SK-MEL-5 (cell line): ENCODE measurements around the gene CACNA1H. TPM values are rescaled to one million over a fixed set of nuclear protein-coding genes. Genes with fewer than 3 reads are reported as not detected.
"Not testable (repeated sequence)": the region's sequence is repeated elsewhere in the genome, so short reads cannot be mapped to it uniquely, and the experiment has no call there.

Source experiments
- DNase-seq: peaks from one replicate; pipeline ENCODE4 v3.0.0-alpha.2; 2016; ENCODE audit warnings: low read depth, low spot score
- in situ Hi-C: cut with HindIII; loops from 2 replicates; pipeline ENCODE4 v1.10.0; 2016; ENCODE audit warnings: low sequenced_read_pairs, high pct_unique_total_duplicates, low pct_unique_long_range_greater_than_20kb
- total RNA-seq: library from RNA; depleted of rRNA; stranded (reverse); fragments of >200 nt; shearing (Covaris generic); gene quantifications from 2 replicates; pipeline ENCODE4 v1.2.3, GENCODE V29; 2014

CACNA1H gene
- total RNA-seq, 1 experiment from 2014 or later: 17.6 TPM

- DNase-seq, in situ Hi-C loops: not testable (repeated sequence)
These were observed 88.2 kb downstream of the CACNA1H start for GRCh38 chr16:1241081-1241480.

DNA sequence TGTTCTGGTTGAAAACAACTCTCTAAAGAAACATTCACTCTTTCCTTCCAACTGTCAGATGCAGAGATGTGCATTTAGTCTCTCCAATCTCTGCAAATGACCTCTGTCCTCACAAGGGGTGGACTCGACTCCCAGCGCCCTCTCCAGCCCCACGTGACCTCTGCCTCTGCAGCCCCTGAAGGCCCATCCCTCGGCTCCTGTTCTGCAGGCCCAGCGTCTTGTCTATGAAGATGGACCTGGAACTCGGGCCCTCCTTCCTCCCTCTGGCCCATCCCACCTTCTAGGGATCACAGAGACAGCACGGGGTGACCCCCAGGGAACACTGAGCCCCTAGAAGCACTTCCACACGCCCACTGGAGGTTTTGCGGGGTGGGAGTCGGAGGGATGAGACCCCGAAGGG is 90.5 kb downstream of the CACNA1H start:
- in situ Hi-C loops, DNase-seq: not testable (repeated sequence)

- in situ Hi-C loops, DNase-seq: not testable (repeated sequence)
These were observed 91.3 kb downstream of the CACNA1H start for GRCh38 chr16:1243907-1244850.

GRCh38 chr16:1244881-1245280 is 92.0 kb downstream of the CACNA1H start:
- DNase-seq: no peak
- in situ Hi-C loops: no loop called here

- in situ Hi-C loops: no loop called here
- no peak for DNase-seq
These were observed 92.6 kb downstream of the CACNA1H start for GRCh38 chr16:1245452-1246020.

DNA sequence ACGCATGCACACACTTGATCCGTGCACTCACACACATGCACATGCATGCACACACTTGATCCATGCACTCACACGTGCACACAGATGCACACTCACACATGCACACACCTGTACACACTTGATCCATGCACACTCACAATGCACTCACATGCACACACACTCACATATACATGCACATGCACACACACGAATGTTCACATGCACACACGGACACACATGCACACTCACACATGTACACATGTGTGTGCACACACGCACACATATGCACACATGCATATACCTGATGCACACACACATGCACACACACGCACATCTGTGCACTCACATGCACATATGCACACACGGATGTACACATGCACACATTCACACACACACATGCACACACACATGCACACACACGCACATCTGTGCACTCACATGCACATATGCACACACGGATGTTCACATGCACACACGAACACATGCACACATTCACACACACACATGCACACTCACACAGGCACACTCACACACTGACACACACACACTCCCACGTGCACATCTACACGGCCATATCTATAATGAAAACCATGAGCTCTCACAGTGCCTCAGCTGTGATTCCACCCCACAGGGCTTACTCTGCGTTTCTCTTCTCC is 95.1 kb downstream of the CACNA1H start:
- DNase-seq, in situ Hi-C loops: not testable (repeated sequence)

DNA sequence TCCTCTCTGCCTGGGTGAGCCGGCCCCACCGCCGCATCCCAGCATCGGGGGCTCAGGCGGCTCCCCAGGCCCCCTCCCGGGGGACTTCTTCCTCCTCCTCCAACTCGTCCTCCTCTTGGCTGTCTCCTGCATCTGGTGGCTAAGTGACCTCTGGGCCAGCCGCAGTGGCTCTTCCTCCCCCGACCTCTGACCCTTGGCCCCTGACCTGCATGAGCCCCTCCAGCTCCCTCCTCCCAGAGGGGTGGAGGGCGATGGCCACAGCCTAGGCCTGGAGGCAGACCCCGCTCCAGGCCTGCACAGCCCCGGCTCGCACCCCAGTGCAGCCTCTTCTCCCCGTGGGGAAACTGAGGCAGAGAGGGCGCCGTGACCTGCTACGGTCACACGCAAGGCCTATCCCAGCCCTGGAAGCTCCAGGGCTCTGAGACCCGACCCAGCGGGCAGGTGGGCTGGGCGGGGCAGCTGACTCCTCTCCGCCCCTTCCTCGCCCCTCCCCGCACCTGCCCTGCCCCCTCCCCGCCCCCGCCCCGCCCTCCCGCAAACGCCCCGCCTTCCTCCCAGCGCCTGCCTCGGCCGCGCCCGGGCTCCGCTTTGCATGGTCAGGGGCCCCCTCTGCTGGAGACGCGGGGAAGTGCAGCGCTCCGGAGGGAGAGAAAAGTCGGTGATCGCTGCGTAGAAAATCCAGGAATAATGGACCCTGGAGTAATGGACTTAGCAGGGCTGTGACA is 96.3 kb downstream of the CACNA1H start:
- in situ Hi-C loops, DNase-seq: not testable (repeated sequence)

GRCh38 chr16:1253701-1254364 is 100.9 kb downstream of the CACNA1H start:
- in situ Hi-C loops, DNase-seq: not testable (repeated sequence)

- DNase-seq, in situ Hi-C loops: not testable (repeated sequence)
These were observed 101.9 kb downstream of the CACNA1H start for GRCh38 chr16:1254821-1255220.

- in situ Hi-C loops: not testable (repeated sequence)
These were observed 102.6 kb downstream of the CACNA1H start, which contains the start of gene TPSD1 for GRCh38 chr16:1255276-1256122. TPSD1 (plus strand) TSS chr16:1256069; CDS start chr16:1256281, 212 bp downstream.

DNA sequence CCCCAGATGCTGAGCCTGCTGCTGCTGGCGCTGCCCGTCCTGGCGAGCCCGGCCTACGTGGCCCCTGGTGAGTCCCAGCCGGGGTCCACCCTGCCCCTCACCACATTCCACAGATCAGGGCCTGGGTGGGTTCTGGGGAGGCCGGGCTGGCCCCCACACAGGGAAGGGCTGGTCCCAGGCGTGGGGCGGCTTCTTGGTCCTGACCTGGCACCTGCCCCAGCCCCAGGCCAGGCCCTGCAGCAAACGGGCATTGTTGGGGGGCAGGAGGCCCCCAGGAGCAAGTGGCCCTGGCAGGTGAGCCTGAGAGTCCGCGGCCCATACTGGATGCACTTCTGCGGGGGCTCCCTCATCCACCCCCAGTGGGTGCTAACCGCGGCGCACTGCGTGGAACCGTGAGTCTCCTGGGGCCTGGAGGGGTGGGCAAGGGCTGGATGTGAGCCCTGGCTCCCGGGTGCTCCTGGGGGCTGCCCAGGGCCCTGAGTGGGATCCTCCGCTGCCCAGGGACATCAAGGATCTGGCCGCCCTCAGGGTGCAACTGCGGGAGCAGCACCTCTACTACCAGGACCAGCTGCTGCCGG is 103.5 kb downstream of the CACNA1H start:
- in situ Hi-C loops, DNase-seq: not testable (repeated sequence)

More at GRCh38 chr16:1255276-1256122, 102.6 kb downstream of the CACNA1H start, which contains the start of gene TPSD1:
- DNase-seq: not testable (repeated sequence)

DNA sequence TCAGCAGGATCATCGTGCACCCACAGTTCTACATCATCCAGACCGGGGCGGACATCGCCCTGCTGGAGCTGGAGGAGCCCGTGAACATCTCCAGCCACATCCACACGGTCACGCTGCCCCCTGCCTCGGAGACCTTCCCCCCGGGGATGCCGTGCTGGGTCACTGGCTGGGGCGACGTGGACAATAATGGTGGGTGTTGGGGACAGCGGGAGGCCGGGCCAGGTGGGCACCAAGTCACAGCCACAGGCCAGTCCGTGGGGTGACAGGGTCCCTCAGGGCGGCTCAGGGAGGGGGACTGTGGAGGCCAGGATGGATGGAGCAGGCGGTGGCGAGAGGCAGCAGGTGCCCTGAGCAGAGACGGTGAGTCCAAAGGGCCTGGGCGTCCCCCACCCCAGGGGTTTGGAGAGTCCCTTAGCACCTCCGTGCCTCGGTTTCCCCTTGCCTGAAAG is 104.0 kb downstream of the CACNA1H start:
- DNase-seq: no peak
- in situ Hi-C loops: no loop called here

DNA sequence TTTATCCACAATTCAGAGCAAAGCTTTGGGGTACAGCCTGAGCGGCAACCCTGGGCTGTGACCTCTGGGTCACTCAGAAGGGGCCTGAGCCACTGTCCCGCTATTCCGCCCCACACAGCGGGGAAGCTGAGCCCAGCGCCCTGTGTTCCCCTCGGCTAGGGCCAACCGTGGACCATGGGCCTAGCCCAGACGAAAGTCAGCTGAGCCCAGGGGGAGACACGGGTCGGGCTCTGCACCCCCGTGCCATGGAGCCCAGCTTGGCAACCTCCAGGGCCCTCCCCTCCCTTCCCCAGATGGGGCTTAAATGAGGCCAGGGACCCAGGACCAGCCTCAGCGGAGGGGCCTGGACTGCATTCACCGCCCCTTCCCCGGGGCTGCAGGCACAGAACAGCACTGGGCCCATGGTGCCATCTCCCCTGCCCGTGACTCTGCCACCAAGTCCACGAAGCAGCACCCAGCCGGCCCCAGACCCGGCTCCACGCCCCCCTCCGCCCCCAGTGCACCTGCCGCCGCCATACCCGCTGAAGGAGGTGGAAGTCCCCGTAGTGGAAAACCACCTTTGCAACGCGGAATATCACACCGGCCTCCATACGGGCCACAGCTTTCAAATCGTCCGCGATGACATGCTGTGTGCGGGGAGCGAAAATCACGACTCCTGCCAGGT is 104.8 kb downstream of the CACNA1H start:
- DNase-seq: no peak
- in situ Hi-C loops: no loop called here

DNA sequence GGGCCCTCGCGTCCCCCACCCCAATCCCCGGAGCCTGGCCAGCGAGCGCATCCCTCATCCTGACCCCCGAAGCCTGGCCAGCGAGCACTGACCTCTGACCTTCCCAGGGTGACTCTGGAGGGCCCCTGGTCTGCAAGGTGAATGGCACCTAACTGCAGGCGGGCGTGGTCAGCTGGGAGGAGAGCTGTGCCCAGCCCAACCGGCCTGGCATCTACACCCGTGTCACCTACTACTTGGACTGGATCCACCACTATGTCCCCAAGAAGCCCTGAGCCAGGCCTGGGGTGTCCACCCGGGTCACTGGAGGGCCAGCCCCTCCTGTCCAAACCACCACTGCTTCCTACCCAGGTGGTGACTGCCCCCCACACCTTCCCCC is 105.3 kb downstream of the CACNA1H start:
- no peak for DNase-seq
- in situ Hi-C loops: no loop called here

DNA sequence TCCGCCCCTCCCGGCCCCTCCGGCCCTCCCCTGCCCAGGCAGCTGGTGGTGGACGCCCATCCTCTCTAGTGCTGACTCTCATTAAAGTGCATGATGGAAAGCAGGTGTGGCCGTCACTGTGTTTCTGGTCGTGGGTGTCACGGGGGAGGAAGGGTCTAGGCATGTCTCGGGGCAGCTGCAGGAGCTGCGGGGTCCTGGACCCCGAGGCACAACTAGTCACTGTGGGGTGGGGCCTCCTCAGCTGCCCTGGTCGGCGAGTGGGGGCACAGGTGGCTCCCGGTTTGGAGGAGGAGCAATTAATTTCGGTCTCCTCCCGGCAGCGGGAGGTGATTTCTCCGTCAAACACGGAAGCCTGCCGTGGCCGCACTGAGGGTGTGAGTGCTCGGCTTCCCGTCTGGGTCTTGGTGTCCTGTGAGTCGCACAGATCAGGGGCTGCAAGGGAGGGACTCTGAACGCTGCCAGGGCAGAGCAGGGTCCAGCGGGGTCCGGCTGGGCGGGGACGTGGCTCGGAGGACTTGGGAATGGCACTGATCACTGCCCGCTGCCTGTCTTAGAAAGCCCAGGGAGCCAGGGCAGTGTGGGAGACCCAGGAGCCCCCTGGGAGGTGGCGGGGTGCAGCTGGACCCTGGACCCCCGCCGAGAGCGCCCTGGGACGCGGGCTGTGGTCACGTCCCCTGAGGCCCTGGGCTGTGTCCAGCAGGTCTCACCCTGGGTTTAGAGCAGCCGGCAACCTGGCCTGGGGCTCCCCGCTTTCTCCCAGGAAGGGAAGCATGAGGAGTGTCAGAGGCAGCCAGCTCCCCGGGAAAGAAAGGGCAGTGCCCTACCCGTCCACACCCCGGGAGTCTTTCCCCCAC is 106.2 kb downstream of the CACNA1H start:
- no peak for DNase-seq
- in situ Hi-C loops: no loop called here
